Panc1 (cell line): Measurements from ENCODE around the gene SND1.

ENCODE experiments used
- CTCF ChIP-seq: fragments of 450-650 bp; IDR thresholded peaks from 2 replicates; pipeline ENCODE4 v1.5.1; 2017; ENCODE audit warnings: mild to moderate bottlenecking
- POLR2AphosphoS5 ChIP-seq: IDR thresholded peaks from 2 replicates; pipeline ENCODE4 v1.6.1; 2012; ENCODE audit warnings: mild to moderate bottlenecking, low read depth, low read length, moderate library complexity
- REST ChIP-seq, 2 experiments: IDR thresholded peaks; 2 replicates each; pipeline ENCODE4 v1.6.1; 2011 to 2012; ENCODE audit warnings: low read depth in 2 of 2, control low read depth in 1 of 2, low read length in 1 of 2, mild to moderate bottlenecking in 1 of 2, moderate library complexity in 1 of 2; ENCODE audit not compliant: insufficient read depth in 1 of 2

GRCh38 chr7:127980901-127981300, 328.9 kb downstream of the SND1 start:
- TF ChIP-seq CTCF (no peak), POLR2AphosphoS5 (no peak), REST (IDR thresholded peaks at IDR 0.05; ENCODE audit: insufficient read depth in 1 of 2, low read depth in 2 of 2, low read length in 1 of 2) (no peak)
